ENCODE measurements around the gene VPS51. TPM values are rescaled to one million over a fixed set of nuclear protein-coding genes. Genes with fewer than 3 reads are reported as not detected.
A peak's percentile ranks its signal among the peaks of the same experiment; 100 is the strongest.
"Not testable (repeated sequence)": the region's sequence is repeated elsewhere in the genome, so short reads cannot be mapped to it uniquely, and the experiment has no call there.

VPS51 gene
- total RNA-seq, 1 donor from 2014 or later = 318 TPM

- no peak for DNase-seq (ENCODE audit: extremely low read depth, low read depth, low spot score)
Measured at GRCh38 chr11:65132238-65132987, 36.4 kb downstream of the VPS51 start.

GRCh38 chr11:65132988-65133700 is 37.1 kb downstream of the VPS51 start:
- no peak for DNase-seq (ENCODE audit: extremely low read depth, low read depth, low spot score)

- no peak for DNase-seq (ENCODE audit: extremely low read depth, low read depth, low spot score)
Measured at GRCh38 chr11:65133724-65134123, 37.7 kb downstream of the VPS51 start.

- no peak for DNase-seq (ENCODE audit: extremely low read depth, low read depth, low spot score)
Measured at GRCh38 chr11:65134240-65134951, 38.4 kb downstream of the VPS51 start, which contains the start of gene SYVN1. Gene SYVN1 (minus strand): TSS chr11:65134519. CDS start chr11:65133601, 918 bp downstream.

- DNase-seq (ENCODE audit: extremely low read depth, low read depth, low spot score) = peak; percentile 85
Measured at GRCh38 chr11:65134952-65135632, 39.1 kb downstream of the VPS51 start.

GRCh38 chr11:65135633-65136145 is 39.7 kb downstream of the VPS51 start:
- DNase-seq (ENCODE audit: extremely low read depth, low read depth, low spot score) = no peak

- DNase-seq (ENCODE audit: extremely low read depth, low read depth, low spot score) = no peak
Measured at GRCh38 chr11:65136515-65137096, 40.6 kb downstream of the VPS51 start.

GRCh38 chr11:65141896-65142494 is 46.0 kb downstream of the VPS51 start:
- DNase-seq (ENCODE audit: extremely low read depth, low read depth, low spot score) = no peak

GRCh38 chr11:65147352-65148075 is 51.5 kb downstream of the VPS51 start:
- DNase-seq (ENCODE audit: extremely low read depth, low read depth, low spot score) = no peak

GRCh38 chr11:65148657-65149056 is 52.6 kb downstream of the VPS51 start:
- no peak for DNase-seq (ENCODE audit: extremely low read depth, low read depth, low spot score)

- DNase-seq (ENCODE audit: extremely low read depth, low read depth, low spot score) = not testable (repeated sequence)
Measured at GRCh38 chr11:65150131-65150508, 54.1 kb downstream of the VPS51 start.

GRCh38 chr11:65150509-65151299 is 54.7 kb downstream of the VPS51 start:
- no peak for DNase-seq (ENCODE audit: extremely low read depth, low read depth, low spot score)

- no peak for DNase-seq (ENCODE audit: extremely low read depth, low read depth, low spot score)
Measured at GRCh38 chr11:65151331-65151899, 55.4 kb downstream of the VPS51 start.

GRCh38 chr11:65152122-65152521 is 56.1 kb downstream of the VPS51 start:
- no peak for DNase-seq (ENCODE audit: extremely low read depth, low read depth, low spot score)

- DNase-seq (ENCODE audit: extremely low read depth, low read depth, low spot score) = no peak
Measured at GRCh38 chr11:65156256-65156655, 60.2 kb downstream of the VPS51 start.

- no peak for DNase-seq (ENCODE audit: extremely low read depth, low read depth, low spot score)
Measured at GRCh38 chr11:65156926-65157325, 60.9 kb downstream of the VPS51 start.

- no peak for DNase-seq (ENCODE audit: extremely low read depth, low read depth, low spot score)
Measured at GRCh38 chr11:65157336-65157735, 61.3 kb downstream of the VPS51 start.

- no peak for DNase-seq (ENCODE audit: extremely low read depth, low read depth, low spot score)
Measured at GRCh38 chr11:65159012-65159411, 63.0 kb downstream of the VPS51 start.

All from glomerular endothelial cell (primary cell).